HG02678 (cell line): ENCODE measurements around the gene ARID5A.

ENCODE experiments used
- ATAC-seq: cut with Tn5 transposase; IDR thresholded peaks from one replicate; pipeline ENCODE4 v1.9.1; 2021; ENCODE audit warnings: mild to moderate bottlenecking, moderate library complexity; ENCODE audit not compliant: unreplicated experiment

ARID5A gene

DNA sequence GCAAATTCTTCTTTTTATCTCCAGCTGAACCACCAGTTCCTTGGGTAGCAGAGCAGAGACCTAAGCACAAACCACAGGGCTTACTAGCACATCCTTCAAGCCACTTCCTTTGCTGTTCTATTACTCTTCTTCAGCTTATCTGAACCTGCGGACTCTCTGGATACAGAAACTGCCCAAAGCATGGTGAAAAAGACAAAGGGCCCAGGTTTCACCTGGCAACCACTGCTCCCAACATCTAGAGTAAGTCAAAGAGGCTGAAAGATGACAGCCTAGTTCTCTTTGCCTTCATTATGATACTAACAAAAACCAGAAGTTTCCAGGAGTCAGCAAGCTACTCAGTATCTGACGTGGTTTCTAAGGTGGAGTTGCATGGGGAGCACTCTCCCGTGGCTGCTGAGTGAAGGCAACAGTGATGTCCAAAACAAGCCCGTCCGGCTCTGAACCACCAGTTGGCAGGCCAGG, 58.2 kb downstream of the ARID5A start:
- ATAC-seq = no peak

- ATAC-seq = no peak
Measured at GRCh38 chr2:96596596-96596995, 60.0 kb downstream of the ARID5A start.

- no peak for ATAC-seq
Measured at GRCh38 chr2:96599941-96600340, 63.4 kb downstream of the ARID5A start.

DNA sequence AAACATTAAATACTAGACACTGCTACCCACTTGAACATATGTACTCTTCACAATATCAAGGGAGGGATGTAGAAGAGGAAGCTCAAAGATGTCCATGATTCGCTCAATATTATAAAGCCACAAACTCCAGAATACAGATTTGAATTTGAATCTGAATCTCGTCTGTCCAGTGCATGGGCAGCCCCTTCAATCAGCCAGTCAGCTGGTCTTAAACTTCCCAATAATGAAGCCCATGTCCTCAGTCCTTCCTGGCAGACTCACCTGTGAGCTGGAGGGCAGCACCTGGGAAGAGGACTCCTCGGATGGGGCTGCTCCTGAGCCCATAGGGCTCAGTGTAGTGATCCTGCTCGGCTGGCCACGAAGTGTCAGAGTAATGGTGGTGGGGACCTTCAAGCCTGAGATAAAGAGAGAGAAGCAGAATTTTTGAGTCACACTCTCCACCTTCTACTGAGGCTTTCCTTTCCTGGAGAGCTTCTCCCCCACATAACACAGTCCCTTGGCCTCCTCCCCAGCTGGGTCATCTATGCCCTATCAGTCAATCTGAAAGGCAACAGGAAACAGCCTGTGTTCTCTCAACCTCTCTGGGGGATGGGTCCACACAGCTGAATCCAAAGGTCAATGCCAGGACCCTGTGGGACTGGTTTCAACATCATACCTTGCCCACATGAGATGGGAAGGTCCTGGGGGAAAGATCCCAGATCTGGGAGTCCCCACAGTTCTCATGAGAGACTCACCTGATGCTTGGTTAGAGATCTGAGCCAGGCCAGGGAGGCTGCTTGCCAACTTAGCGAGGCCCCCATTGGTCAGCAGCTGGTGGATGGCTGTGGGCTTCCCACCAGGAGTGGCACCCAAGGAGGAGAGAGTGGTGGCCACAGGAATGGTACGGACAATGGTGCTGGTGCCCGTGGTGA, 65.1 kb downstream of the ARID5A start:
- ATAC-seq = no peak
